K562 (cell line): Measurements from ENCODE around the gene RNPEPL1. TPM values are rescaled to one million over a fixed set of nuclear protein-coding genes. Genes with fewer than 3 reads are reported as not detected.

Source experiments
- ATAC-seq: fragments of 200-7000 bp; cut with Tn5 transposase; 3 replicates; pipeline ENCODE4 v1.9.1; 2020; ENCODE audit warnings: moderate library complexity
- BruUV-seq: library from RNA; stranded (reverse); fragments of 400-500 nt; replicated peaks from 2 replicates; lab custom pipeline; 2021; lab: Mats Ljungman, UMichigan
- CTCF ChIA-PET: fragments of 300-600 bp; formaldehyde crosslinking; extraction: SDS; loops from one replicate; lab custom pipeline; 2021; ENCODE audit warnings: low intra/inter-chr PET ratio; lab: Yijun Ruan, JAX
- POLR2A ChIA-PET: fragments of 300-600, 350-650 bp; sonication (Branson Sonifier 250); formaldehyde crosslinking; extraction: SDS; loops from one replicate; lab custom pipeline; 2021; ENCODE audit warnings: antibody characterized with exemption, inconsistent platforms; lab: Yijun Ruan, JAX
- DNase-seq, 4 experiments: peaks; one replicate each; pipeline versions ENCODE4 v3.0.0 to v3.0.0-alpha.2; 2011 to 2018; ENCODE audit warnings: low spot score in 3 of 4, mixed read lengths in 3 of 4; ENCODE audit errors: extremely low read depth in 1 of 4
- FAIRE-seq: peaks from 2 replicates; lab custom pipeline; 2011; peaks lifted over from hg19 to GRCh38; lab: Jason Lieb, UNC
- H2AFZ ChIP-seq: 2 replicates; pipeline ENCODE4 v1.6.0; 2011; ENCODE audit warnings: low read depth, low read length, control low read depth, inconsistent platforms
- H3K27ac ChIP-seq: fragments of 200-600 bp; 3 replicates; pipeline ENCODE4 v1.8.0; 2011; ENCODE audit warnings: low read depth, mild to moderate bottlenecking, control low read depth, inconsistent platforms, low read length, moderate library complexity, mixed read lengths; ENCODE audit errors: extremely low read depth
- H3K27me3 ChIP-seq, 2 experiments: fragments of 300-600 bp in 1 of 2; 2 replicates in 1 of 2; 3 replicates in 1 of 2; pipeline versions ENCODE4 v1.6.0 to v1.8.0; 2011; ENCODE audit warnings: inconsistent platforms in 2 of 2, low read length in 2 of 2, mild to moderate bottlenecking in 1 of 2, mixed read lengths in 1 of 2, moderate library complexity in 1 of 2; ENCODE audit not compliant: control insufficient read depth in 2 of 2, insufficient read depth in 2 of 2
- H3K36me3 ChIP-seq: fragments of 300-600 bp; 3 replicates; pipeline ENCODE4 v1.8.0; 2011; ENCODE audit warnings: mild to moderate bottlenecking, low read length, inconsistent platforms; ENCODE audit not compliant: control insufficient read depth, insufficient read depth
- H3K4me1 ChIP-seq, 2 experiments: fragments of 200-600 bp in 1 of 2; replicated peaks in 1 of 2; 2 replicates in 1 of 2; 3 replicates in 1 of 2; pipeline versions ENCODE4 v1.5.1 to v1.8.0; 2011; ENCODE audit warnings: inconsistent platforms in 2 of 2, low read length in 2 of 2, mild to moderate bottlenecking in 1 of 2, mixed read lengths in 1 of 2, moderate library complexity in 1 of 2; ENCODE audit not compliant: control insufficient read depth in 2 of 2, insufficient read depth in 2 of 2
- H3K4me2 ChIP-seq: 2 replicates; pipeline ENCODE4 v1.6.1; 2011; ENCODE audit warnings: low read length, control low read depth, inconsistent platforms, mixed read lengths; ENCODE audit not compliant: insufficient read depth
- H3K4me3 ChIP-seq: fragments of 200-600 bp; sonication (generic), shearing (Covaris generic); 2 replicates; pipeline ENCODE4 v1.5.1; 2016; ENCODE audit warnings: control low read depth, inconsistent platforms
- H3K79me2 ChIP-seq: fragments of 200-600 bp; 3 replicates; pipeline ENCODE4 v1.8.0; 2011; ENCODE audit warnings: low read length, inconsistent platforms; ENCODE audit not compliant: control insufficient read depth, insufficient read depth
- H3K9ac ChIP-seq, 2 experiments: 2 replicates each; pipeline versions ENCODE4 v1.6.0 to v1.6.1; 2011; ENCODE audit warnings: low read depth in 2 of 2, low read length in 2 of 2, control low read depth in 1 of 2, inconsistent platforms in 1 of 2, mild to moderate bottlenecking in 1 of 2, mixed read lengths in 1 of 2; ENCODE audit not compliant: insufficient read depth in 1 of 2
- H3K9me1 ChIP-seq: one replicate; pipeline ENCODE4 v1.6.0; 2011; ENCODE audit warnings: inconsistent platforms, mild to moderate bottlenecking, low read length, moderate library complexity; ENCODE audit not compliant: control insufficient read depth, insufficient read depth
- H3K9me3 ChIP-seq: replicated peaks from 2 replicates; pipeline ENCODE4 v1.5.1; 2011; ENCODE audit warnings: low read depth, low read length, inconsistent platforms; ENCODE audit not compliant: control insufficient read depth, insufficient read depth
- H4K20me1 ChIP-seq: replicated peaks from 2 replicates; pipeline ENCODE4 v1.6.1; 2011; ENCODE audit warnings: low read length, inconsistent platforms, mixed read lengths; ENCODE audit not compliant: control insufficient read depth, insufficient read depth
- FOXK2 ChIP-seq, 2 experiments: fragments of 450-650 bp; IDR thresholded peaks in 1 of 2; conservative IDR thresholded peaks in 1 of 2; 2 replicates each; pipeline ENCODE4 v1.6.1; 2016; ENCODE audit warnings: low read depth in 2 of 2, mild to moderate bottlenecking in 1 of 2
- HDAC3 ChIP-seq: fragments of 450-650 bp; IDR thresholded peaks from 2 replicates; pipeline ENCODE4 v1.6.1; 2018; ENCODE audit warnings: borderline replicate concordance, mild to moderate bottlenecking, moderate library complexity; ENCODE audit not compliant: partially characterized antibody
- MEF2A ChIP-seq: IDR thresholded peaks from 2 replicates; pipeline ENCODE4 v1.6.1; 2011; ENCODE audit warnings: low read depth, mild to moderate bottlenecking, low read length, moderate library complexity; ENCODE audit not compliant: control insufficient read depth
- MYNN ChIP-seq, 2 experiments: sonication (generic); formaldehyde crosslinking in 1 of 2; IDR thresholded peaks; 2 replicates each; pipeline versions ENCODE4 v1.5.0 to v1.6.1; 2016 to 2020; ENCODE audit warnings: antibody characterized with exemption in 1 of 2, missing genetic modification reagents in 1 of 2
- PRPF4 ChIP-seq: fragments of 200-400 bp; formaldehyde crosslinking; IDR thresholded peaks from one replicate; pipeline ENCODE4 v1.6.1; 2017; ENCODE audit warnings: low read length, low read depth, mild to moderate bottlenecking; ENCODE audit not compliant: insufficient read depth, poor library complexity, severe bottlenecking
- RBM15 ChIP-seq: fragments of 200-400 bp; formaldehyde crosslinking; IDR thresholded peaks from 2 replicates; pipeline ENCODE4 v1.6.1; 2018; ENCODE audit warnings: mild to moderate bottlenecking, low read length, moderate library complexity; ENCODE audit not compliant: insufficient read depth
- STAG1 ChIP-seq: sonication (generic); formaldehyde crosslinking; IDR thresholded peaks from 2 replicates; pipeline ENCODE4 v1.5.0; 2020; ENCODE audit warnings: missing genetic modification reagents, borderline replicate concordance
- STAT5A ChIP-seq: IDR thresholded peaks from 2 replicates; pipeline ENCODE4 v1.6.1; 2012; ENCODE audit warnings: low read length, inconsistent platforms, borderline replicate concordance
- ZNF165 ChIP-seq: fragments of 250-450 bp; sonication (Bioruptor Pico); IDR thresholded peaks from 2 replicates; pipeline ENCODE4 v1.4.0; 2020; ENCODE audit warnings: borderline replicate concordance
- ZNF239 ChIP-seq: fragments of 250-450 bp; sonication (Bioruptor Pico); IDR thresholded peaks from 2 replicates; pipeline ENCODE4 v1.4.0; 2020; ENCODE audit warnings: mild to moderate bottlenecking
- ZNF583 ChIP-seq: fragments of 250-450 bp; sonication (Bioruptor Pico); IDR thresholded peaks from 2 replicates; pipeline ENCODE4 v1.4.0; 2020
- ZNF696 ChIP-seq: fragments of 250-450 bp; sonication (Bioruptor Pico); conservative IDR thresholded peaks from 2 replicates; pipeline ENCODE4 v1.4.0; 2020; ENCODE audit warnings: mild to moderate bottlenecking, moderate library complexity
- WGBS: fragments of 100-300 bp; shearing (Covaris generic); methylation state at CpG from one replicate; pipeline ENCODE4 v1.1.6; 2016; ENCODE audit warnings: low coverage, mixed read lengths; ENCODE audit not compliant: insufficient coverage; ENCODE audit errors: missing lambda C conversion rate; 5-methylcytosine and 5-hydroxymethylcytosine counted together
- in situ Hi-C: fragments of 300-500 bp; cut with MboI; formaldehyde crosslinking; loops from 4 replicates; pipeline ENCODE4 v1.15.0; 2018; ENCODE audit warnings: inconsistent platforms, mixed read lengths
- intact Hi-C: fragments of 100-400 bp; cut with micrococcal nuclease; formaldehyde crosslinking; loops from 2 replicates; pipeline ENCODE4 v1.14.2; 2022
- polyA plus RNA-seq, 8 experiments: library from polyadenylated mRNA; depleted of rRNA in 4 of 8; stranded (reverse) in 5 of 8; unstranded in 3 of 8; fragments of >200 nt; fragmentation: Nextera tagmentation in 2 of 8; fragmentation: Illumina TruSeq in 1 of 8; extraction: Ambion mirVana in 2 of 8; extraction: Trizol in 1 of 8; gene quantifications; 2 replicates each; pipeline versions ENCODE4 v1.2.1 to v1.2.3, GENCODE V29; 2011 to 2014; ENCODE audit warnings: inconsistent platforms in 1 of 8, missing spikeins in 1 of 8
- total RNA-seq, 7 experiments: library from RNA; depleted of rRNA in 6 of 7; stranded (reverse); fragments of >200 nt in 6 of 7; fragmentation: Illumina TruSeq in 2 of 7; extraction: Trizol in 2 of 7; gene quantifications; 2 replicates each; pipeline versions ENCODE4 v1.2.1 to v1.2.3, GENCODE V29; 2011 to 2021; ENCODE audit warnings: low replicate concordance in 1 of 7

Gene RNPEPL1
- total and polyA plus RNA-seq, 9 of the 15 experiments (the other 6 are each of a cell fraction or from before 2014, with no cell fraction given), result 0.07 to 38.7 (median 5.6) TPM

DNA sequence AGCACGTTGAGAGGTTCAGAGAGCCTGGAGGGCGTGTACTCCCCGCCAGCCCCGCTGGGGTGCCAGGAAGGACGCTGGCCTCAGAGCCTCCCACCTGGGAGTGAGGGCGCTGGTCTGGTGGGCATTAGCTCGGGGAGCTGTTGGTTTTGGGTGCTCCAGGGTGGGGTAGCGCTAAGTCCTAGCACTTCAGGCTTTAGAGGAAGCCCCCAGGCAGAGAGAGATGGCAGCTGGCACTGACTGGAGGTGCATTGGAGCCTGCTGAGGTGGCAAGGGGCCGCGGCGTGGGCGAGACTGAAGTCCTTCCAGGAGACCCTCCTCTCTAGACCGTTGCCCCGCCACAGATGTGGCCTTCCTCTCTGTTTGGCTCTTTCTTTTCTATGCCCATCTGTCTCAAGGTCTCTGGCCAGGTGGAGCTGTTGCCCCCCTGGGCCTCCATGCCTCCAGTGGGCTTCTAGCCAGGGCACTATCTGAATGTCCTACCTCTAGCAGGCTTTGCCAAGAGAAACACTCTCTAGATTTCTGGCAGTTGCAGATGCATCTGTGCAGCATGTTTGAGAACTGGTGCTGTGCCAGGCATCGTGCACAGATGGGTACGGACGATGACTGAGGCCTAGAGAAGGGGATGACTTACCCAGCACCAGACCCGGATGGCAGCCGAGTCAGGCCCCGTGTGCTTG lies 24.9 kb downstream of the RNPEPL1 start:
- DNase-seq (no peak), ATAC-seq (no peak), FAIRE-seq (no peak)
- Histone ChIP-seq H2AFZ (no peak overlapping the region), H3K9me1 (no peaks in the 10 kb centered on the region), H3K4me1 (peaks cover 0 to 37% of the 10 kb centered on the region in 2 experiments; a peak in 3 of 5 replicates), H4K20me1 (no peaks in the 10 kb centered on the region), H3K36me3 (peaks cover 30% of the 10 kb centered on the region; the same call in 2 of the 3 replicates), H3K9ac (no peak overlapping the region), H3K27ac (no peak overlapping the region), H3K79me2 (peaks cover 7% of the 10 kb centered on the region), H3K4me2 (no peak overlapping the region), H3K4me3 (no peak overlapping the region), H3K27me3 (no peaks in the 10 kb centered on the region), H3K9me3 (no peaks in the 10 kb centered on the region)
- POLR2A ChIA-PET, result interaction anchor here (0.8 to 1.1 kb wide), 2 partner anchors 9 to 15 kb away, joined by 3 to 4 read pairs; no protein-coding TSS in a partner anchor
- WGBS, result 86% methylated on average over 8 of the region's 20 CpGs
- CTCF ChIA-PET, result no interaction called here
- intact Hi-C loops, result no loop called here
- in situ Hi-C loops, result no loop called here
- BruUV-seq, result no TSS peak
- TF ChIP-seq STAT5A (no peak), ZNF583 (CRISPR knock-in tag) (no peak), MEF2A (no peak), PRPF4 (no peak), STAG1 (CRISPR knock-in tag) (no peak), ZNF696 (no peak), MYNN (IDR thresholded peaks at IDR 0.05) (no peak), MYNN (CRISPR knock-in tag; IDR thresholded peaks at IDR 0.05) (no peak), ZNF165 (CRISPR knock-in tag) (no peak), ZNF239 (CRISPR knock-in tag) (no peak), HDAC3 (no peak), FOXK2 (conservative IDR thresholded peaks at IDR 0.05 in 1 of 2, IDR thresholded peaks at IDR 0.05 in 1 of 2; ENCODE audit: low read depth in 2 of 2) (no peak), RBM15 (no peak)
